NOMO-1 treated with DMSO at 0.1 percent for 48 hours (cell line): ENCODE data around the gene ISLR2.

Experiments used
- DNase-seq: peaks from one replicate; lab custom pipeline; 2025; ENCODE audit not compliant: unreplicated experiment; lab: John Stamatoyannopoulos, UW

The ISLR2 gene

GRCh38 chr15:74128785-74129585, 1.4 kb upstream of the ISLR2 start:
- DNase-seq, result no peak

DNA sequence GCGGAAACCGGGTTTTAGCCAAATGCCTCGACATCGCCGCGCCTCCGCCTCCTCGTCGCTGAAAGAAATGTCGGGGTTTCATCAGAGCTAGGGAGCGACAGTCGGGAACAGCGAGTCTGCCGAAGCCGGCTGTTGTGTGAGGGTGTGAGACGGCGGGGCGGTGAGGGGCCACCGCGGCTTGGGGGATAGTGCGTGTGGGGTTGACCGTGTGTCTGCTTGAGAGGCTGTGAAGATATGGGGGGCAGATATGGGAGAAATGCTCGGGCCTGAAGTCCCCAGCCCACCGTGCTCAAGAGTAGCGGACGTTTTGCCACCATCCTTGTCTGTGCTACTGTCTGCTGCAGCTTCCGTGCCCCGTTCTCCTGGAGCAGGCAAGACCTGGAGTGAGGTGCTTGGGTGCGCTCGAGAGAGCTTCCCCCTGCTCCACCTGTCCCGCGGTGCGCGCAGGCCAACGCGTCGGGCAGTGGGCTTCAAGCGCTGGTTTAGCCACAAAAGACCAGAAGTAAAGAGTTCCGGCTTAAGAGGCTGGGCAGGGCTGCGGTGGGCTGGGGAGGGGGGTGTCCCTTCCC, 716 bp upstream of the ISLR2 start:
- DNase-seq, result no peak

DNA sequence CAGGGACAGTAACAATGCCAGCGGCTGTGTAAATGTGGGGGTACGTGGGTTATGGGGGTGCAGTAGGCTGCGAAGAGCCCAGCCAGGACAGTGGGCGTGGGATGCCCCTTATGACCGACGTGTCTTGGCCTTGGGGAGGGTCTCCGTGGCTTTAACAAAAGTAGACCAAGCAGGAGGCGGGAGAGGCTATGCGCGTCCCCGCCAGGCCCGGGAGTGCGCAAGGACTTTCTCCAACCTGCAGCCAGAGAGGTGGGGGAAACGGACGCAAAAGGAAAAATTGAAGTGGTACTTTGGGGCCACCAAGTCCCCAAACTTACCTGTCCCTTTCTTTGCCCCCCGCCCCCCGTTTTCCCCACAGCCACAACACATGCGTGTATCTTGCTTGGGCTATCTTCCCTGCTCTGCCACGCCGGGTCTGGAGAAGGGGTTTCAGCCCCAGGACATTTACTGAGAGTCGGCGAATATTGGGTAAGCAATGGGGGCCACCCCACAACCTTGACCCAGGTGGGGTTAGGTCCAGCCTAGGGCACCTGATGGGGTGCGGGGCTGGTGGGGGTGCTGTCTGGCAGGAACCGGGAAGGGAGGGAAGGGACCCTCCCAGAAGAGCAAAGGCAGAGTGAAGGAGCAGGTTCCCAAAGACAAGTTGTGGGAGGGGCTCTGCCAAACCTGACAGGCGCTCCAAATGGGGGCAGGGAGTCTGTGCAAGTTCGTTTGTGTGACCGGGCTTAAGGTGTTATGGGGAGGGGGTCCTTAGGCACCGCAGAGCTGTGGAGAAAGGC, 652 bp downstream of the ISLR2 start:
- no peak for DNase-seq

GRCh38 chr15:74131628-74132413, 1.4 kb downstream of the ISLR2 start:
- no peak for DNase-seq

DNA sequence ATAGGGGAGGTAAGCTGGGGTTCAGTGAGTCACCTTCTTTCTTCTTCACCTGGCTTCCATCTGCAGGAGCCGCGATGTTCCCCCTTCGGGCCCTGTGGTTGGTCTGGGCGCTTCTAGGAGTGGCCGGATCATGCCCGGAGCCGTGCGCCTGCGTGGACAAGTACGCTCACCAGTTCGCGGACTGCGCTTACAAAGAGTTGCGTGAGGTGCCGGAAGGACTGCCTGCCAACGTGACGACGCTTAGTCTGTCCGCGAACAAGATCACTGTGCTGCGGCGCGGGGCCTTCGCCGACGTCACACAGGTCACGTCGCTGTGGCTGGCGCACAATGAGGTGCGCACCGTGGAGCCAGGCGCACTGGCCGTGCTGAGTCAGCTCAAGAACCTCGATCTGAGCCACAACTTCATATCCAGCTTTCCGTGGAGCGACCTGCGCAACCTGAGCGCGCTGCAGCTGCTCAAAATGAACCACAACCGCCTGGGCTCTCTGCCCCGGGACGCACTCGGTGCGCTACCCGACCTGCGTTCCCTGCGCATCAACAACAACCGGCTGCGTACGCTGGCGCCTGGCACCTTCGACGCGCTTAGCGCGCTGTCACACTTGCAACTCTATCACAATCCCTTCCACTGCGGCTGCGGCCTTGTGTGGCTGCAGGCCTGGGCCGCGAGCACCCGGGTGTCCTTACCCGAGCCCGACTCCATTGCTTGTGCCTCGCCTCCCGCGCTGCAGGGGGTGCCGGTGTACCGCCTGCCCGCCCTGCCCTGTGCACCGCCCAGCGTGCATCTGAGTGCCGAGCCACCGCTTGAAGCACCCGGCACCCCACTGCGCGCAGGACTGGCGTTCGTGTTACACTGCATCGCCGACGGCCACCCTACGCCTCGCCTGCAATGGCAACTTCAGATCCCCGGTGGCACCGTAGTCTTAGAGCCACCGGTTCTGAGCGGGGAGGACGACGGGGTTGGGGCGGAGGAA, 2.6 kb downstream of the ISLR2 start:
- no peak for DNase-seq

GRCh38 chr15:74133694-74134386, 3.5 kb downstream of the ISLR2 start:
- DNase-seq, result no peak

DNA sequence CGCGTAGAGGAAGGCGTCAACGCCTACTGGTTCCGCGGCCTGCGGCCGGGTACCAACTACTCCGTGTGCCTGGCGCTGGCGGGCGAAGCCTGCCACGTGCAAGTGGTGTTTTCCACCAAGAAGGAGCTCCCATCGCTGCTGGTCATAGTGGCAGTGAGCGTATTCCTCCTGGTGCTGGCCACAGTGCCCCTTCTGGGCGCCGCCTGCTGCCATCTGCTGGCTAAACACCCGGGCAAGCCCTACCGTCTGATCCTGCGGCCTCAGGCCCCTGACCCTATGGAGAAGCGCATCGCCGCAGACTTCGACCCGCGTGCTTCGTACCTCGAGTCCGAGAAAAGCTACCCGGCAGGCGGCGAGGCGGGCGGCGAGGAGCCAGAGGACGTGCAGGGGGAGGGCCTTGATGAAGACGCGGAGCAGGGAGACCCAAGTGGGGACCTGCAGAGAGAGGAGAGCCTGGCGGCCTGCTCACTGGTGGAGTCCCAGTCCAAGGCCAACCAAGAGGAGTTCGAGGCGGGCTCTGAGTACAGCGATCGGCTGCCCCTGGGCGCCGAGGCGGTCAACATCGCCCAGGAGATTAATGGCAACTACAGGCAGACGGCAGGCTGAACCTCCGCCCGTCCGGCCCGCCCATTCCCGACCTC, 4.1 kb downstream of the ISLR2 start:
- DNase-seq, result no peak

- no peak for DNase-seq
These were observed 4.7 kb downstream of the ISLR2 start for GRCh38 chr15:74135041-74135565.

DNA sequence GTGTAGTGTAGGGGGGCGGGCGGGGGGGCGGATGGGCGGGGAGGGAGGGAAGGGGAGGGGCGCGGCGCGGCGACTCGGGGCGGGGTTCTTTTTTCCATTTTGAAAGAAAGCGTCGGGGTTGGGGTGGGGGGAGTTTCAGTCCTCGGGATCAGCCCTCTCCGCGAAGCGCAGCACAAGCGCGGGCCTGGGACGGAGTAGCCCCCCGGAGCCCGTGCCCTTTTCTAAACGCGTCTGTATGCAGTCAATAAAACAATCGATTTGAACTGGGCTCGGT, 6.1 kb downstream of the ISLR2 start:
- no peak for DNase-seq

DNA sequence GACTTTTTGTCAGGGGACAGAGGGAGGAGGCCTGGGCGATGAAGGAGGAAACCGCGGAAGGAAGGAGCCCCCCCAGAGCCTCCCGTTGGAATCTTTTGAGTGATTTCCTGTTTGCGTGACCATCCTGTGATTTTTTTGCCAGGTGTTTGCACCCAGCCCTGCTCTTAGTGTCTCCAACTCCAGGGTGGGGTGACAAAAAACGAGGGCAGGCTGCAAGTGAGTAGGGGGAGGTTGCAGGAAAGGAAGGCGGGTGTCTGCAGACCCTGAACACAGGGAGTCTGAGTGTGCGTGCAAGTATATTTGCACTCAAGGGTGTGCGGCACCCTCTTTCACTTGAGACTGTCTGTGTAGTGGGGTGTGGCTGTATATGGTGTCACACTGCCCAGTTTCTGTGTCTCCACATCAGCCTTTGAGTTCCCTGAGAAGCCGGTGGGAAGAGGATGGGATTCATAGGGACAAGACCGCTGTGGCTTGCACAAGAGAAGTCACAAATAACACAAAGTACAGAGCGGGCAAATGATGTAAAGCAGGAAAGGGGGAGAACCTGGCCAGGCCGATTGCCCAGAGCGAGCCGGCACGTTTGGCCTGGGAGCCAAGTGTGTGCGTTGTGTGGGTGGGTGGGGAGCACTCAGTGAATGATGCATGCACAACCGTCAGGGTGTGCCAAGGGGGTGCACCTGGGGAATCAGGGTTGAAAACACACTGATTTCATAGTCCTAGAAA, 6.6 kb downstream of the ISLR2 start:
- no peak for DNase-seq

GRCh38 chr15:74137537-74137894, 7.1 kb downstream of the ISLR2 start:
- no peak for DNase-seq

DNA sequence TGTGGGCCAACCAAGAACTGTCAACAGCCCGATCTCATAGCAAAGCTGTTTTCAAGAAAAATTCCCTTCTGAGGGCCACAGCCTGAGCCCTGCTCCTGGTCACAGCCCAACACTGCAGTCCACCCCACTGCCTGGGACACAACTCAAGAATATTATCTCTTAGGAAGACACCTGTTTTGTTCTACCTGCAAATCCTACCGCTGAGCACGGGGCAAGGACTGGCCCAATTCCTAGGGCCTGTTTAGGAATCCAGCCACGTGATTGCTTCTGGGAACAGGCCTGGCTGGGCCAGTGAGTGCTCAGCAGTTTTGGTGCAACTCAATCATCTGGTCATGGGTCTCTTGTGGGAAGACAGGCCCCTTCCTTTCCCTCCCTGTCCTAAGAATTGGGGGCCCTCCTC, 8.3 kb downstream of the ISLR2 start:
- DNase-seq, result no peak

DNA sequence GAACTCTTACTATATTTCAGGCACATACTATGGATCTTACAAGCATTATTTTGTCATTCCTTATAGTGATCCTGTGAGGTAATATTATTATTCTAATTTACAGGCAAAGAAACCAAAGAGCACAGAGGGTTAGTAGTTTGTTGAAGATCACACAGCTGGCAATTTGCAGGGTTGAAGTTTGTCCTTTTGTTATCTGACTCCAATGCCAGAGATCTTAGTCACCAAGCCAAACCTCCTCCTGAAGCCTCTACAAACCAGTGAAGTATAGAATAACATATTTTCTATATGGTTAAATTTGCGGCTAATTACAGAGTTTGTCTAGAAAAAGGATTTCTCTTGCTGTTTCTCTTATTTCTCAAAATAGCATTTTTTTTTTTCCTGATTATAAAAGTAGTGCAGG, 11.2 kb downstream of the ISLR2 start:
- DNase-seq, result no peak

DNA sequence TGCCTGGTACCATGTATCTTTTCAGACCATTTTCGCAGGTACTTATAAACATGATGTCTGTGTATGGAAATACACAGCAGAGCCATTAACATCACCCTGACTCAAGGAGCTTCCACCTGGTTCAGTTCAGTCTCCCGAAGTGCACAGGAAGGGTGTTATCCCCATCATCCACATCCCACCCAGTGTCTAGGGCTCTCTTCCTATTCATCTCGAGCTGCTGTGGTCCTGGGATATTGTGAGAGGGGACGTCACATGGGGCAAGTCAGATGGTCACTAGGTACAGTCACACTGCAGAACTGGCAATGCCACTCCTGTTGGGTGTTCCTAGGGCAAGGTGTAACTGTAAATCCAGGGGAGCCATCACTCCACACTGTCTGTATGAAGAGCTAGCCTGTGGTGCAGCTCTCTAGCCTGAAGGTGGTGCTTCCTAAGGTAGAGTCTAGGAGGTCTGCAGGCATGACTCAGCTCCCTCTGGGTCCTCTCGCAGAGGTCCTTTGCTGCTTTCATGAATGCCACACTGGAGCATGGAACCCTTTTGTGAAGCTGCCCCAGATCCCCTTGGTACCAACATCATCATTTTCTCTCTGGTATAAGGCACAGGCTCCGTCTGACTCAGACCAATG, 13.9 kb downstream of the ISLR2 start:
- DNase-seq, result no peak

DNA sequence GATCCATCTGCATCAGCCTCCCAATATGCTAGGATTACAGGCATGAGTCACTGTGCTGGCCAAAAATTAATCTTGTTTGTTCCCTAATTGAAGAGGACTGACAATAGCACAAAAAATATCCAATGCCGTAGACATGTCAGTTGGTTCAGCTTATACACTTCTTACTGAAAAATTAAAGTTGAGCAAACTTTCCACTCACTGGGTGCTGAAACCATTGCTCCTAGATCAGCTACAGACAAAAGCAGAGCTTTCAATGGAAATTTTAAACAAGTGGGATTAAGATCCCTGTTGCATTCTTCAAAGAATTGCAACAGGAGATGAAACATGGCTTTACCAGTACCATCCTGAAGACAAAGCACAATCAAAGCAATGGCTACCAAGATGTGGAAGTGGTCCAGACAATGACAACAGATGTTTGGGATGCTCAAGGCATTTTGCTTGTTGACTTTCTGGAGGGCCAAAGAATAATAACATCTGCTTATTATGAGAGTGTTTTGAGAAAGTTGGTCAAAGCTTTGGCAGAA, 16.0 kb downstream of the ISLR2 start:
- DNase-seq, result no peak

- no peak for DNase-seq
These were observed 16.7 kb downstream of the ISLR2 start for GRCh38 chr15:74147051-74147450.

DNA sequence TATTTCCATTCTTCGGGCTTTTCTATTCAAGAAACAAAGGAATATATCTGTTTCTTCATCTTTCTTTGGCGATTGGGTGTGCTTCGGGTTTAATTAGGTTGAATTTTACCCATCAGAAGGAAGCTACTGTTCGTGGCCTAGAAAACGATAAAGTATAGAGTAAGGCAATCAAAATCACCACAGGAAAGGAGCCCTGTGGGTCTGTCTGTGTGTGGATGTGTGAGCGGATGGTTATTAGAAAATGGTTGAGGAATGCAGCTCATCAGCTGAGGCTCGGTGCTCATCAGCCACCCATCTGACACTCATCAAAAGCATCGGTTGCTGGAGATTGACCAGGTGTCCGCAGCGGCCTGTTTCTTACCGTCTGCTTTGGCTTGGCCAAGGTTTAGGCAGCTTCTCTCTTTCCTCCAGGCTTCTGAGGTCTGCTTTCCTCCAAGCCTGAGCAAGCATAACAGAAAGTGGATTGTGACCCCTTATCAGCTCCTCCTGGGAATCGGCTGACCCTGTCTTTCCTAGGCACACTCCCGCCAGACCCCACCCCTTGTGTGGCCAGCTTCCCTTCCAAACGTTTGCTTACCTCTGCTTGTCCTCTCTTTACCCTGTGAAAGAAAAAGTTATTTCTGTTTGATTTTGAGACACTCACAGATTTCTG, 25.5 kb downstream of the ISLR2 start:
- no peak for DNase-seq
